Nephron (organoid): ENCODE data around the gene HDAC9.

Experiments used
- H3K27ac Mint-ChIP-seq, 3 experiments: 2 replicates each; pipeline ENCODE4 v1.8.0; 2020; ENCODE audit warnings: mixed read lengths in 3 of 3, mild to moderate bottlenecking in 2 of 3, moderate library complexity in 1 of 3
- H3K27me3 Mint-ChIP-seq: 2 replicates; pipeline ENCODE4 v1.8.0; 2021; ENCODE audit warnings: low read depth, mild to moderate bottlenecking, moderate library complexity, mixed read lengths
- H3K36me3 Mint-ChIP-seq: 2 replicates; pipeline ENCODE4 v1.8.0; 2020; ENCODE audit warnings: low read depth, mixed read lengths
- H3K4me1 Mint-ChIP-seq: 2 replicates; pipeline ENCODE4 v1.8.0; 2020; ENCODE audit warnings: mixed read lengths
- H3K4me3 Mint-ChIP-seq, 3 experiments: 2 replicates each; pipeline ENCODE4 v1.8.0; 2020; ENCODE audit warnings: mild to moderate bottlenecking in 3 of 3, mixed read lengths in 3 of 3, moderate library complexity in 2 of 3
- H3K9me3 Mint-ChIP-seq: 2 replicates; pipeline ENCODE4 v1.8.0; 2020; ENCODE audit warnings: mixed read lengths
- TF ChIP-seq, protein P1 (sequence below), 3 experiments: fragments of 200-600 bp; sonication (generic); IDR thresholded peaks; one replicate each; pipeline ENCODE4 v1.5.0; 2021; ENCODE audit warnings: antibody characterized with exemption in 3 of 3; ENCODE audit not compliant: unreplicated experiment in 3 of 3

Gene HDAC9

DNA sequence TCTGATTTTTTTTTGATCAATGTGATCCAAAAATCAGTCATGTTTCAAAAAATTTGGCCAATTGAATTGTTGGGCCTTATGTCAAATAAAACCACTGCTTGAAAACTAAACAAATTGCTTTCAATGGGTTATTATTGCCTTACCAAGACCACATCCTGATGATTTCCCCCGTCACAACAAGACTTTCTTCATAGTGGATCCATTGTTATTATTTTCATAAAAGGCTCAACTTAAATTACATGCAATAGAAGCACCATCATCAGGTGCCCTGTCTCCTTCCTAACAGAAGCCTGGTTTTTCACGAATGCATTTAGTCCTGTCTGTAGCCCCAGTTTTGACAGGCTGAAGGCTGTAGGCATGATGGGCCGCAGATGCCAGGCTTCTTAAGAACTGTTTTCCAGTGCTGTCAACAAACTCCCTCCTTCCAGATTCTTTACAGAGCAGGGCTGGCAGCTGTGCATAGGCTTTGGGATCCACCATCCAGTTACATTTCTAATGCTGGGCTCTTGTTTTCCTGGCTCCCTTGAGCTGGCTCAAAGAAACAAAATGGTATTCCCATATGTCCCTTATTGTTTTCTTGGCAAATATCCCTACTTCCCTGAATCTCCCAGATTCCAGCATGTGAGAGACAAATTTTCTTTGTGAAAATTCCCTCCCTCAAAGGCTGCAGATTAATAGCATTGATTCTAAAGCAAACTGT lies 319.9 kb downstream of the HDAC9 start:
- Mint-ChIP-seq H3K27me3 (no peaks in the 10 kb centered on the region), H3K4me3 (no peak overlapping the region), H3K36me3 (no peaks in the 10 kb centered on the region), H3K4me1 (no peaks in the 10 kb centered on the region), H3K27ac (no peak overlapping the region), H3K9me3 (peaks cover 6% of the 10 kb centered on the region)
- TF ChIP-seq, protein P1, sequence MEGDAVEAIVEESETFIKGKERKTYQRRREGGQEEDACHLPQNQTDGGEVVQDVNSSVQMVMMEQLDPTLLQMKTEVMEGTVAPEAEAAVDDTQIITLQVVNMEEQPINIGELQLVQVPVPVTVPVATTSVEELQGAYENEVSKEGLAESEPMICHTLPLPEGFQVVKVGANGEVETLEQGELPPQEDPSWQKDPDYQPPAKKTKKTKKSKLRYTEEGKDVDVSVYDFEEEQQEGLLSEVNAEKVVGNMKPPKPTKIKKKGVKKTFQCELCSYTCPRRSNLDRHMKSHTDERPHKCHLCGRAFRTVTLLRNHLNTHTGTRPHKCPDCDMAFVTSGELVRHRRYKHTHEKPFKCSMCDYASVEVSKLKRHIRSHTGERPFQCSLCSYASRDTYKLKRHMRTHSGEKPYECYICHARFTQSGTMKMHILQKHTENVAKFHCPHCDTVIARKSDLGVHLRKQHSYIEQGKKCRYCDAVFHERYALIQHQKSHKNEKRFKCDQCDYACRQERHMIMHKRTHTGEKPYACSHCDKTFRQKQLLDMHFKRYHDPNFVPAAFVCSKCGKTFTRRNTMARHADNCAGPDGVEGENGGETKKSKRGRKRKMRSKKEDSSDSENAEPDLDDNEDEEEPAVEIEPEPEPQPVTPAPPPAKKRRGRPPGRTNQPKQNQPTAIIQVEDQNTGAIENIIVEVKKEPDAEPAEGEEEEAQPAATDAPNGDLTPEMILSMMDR (IDR thresholded peaks at IDR 0.05; ENCODE audit: unreplicated experiment in 3 of 3), result no peak

DNA sequence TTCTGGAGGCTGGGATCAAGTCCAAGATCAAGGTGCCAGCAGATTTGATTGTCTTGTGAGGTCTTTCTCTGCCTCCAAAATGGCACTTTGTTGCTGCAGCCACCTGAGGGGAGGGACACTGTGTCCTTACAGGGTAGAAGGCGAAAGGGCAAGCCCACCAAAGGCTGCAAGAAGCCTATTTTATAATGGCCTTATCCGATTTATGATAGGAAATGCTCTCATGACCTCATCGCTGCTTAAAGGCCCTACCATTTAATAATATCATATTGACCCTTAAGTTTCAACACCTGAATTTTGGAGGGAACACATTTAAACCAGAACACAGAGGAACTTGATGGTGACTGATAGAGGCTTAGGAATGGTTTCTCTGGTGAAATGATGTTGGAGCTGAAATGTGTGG lies 325.4 kb downstream of the HDAC9 start:
- TF ChIP-seq, protein P1 (IDR thresholded peaks at IDR 0.05; ENCODE audit: unreplicated experiment in 3 of 3), result no peak
- Mint-ChIP-seq H3K4me1 (no peaks in the 10 kb centered on the region), H3K36me3 (no peaks in the 10 kb centered on the region), H3K9me3 (no peaks in the 10 kb centered on the region), H3K27me3 (no peaks in the 10 kb centered on the region), H3K27ac (no peak overlapping the region), H3K4me3 (no peak overlapping the region)

DNA sequence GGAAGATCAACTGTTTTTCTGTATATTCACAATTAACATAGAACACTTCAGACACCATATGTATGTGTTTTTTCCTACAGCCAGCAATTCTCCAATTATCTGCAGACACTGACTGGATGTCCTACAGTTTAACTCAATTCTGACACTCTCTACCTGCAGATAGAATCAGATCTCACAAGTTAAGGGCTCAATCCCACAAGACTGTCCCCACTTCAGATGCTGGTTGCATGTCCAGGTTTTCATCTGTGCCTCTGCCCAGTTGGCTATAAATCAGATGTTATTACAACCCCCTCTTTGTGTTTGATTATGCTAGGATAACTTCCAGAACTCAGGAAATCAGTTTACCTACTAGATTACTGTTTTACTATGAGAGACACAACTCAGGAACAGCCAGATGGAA lies 326.0 kb downstream of the HDAC9 start:
- no peak overlapping the region for H3K27ac Mint-ChIP-seq
- no peak overlapping the region for H3K4me3 Mint-ChIP-seq
- no peaks in the 10 kb centered on the region for H3K4me1 Mint-ChIP-seq
- TF ChIP-seq, protein P1 (IDR thresholded peaks at IDR 0.05; ENCODE audit: unreplicated experiment in 3 of 3), result no peak
- H3K36me3 Mint-ChIP-seq, result no peaks in the 10 kb centered on the region
- H3K9me3 Mint-ChIP-seq, result no peaks in the 10 kb centered on the region
- no peaks in the 10 kb centered on the region for H3K27me3 Mint-ChIP-seq

DNA sequence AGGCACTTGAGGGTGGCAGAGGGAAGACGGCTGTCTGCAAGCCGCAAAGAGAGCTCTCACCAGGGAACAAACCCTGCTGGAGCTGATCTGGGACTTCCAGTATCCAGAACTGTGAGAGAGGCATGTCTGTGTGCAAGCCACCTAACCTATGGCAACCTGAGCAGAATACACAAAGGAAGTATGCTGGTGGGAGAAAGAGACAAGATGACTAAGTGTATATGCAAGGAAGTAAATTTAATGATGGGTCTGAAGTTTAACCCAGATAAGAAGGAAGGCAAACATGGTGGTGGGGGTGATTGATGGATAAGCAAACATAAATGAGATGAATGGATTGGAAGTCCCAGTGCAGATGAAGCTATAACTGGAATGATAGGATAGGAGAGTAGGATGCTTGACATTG lies 328.6 kb downstream of the HDAC9 start:
- no peak overlapping the region for H3K27ac Mint-ChIP-seq
- peaks cover 10% of the 10 kb centered on the region for H3K4me1 Mint-ChIP-seq
- H3K27me3 Mint-ChIP-seq, result no peaks in the 10 kb centered on the region
- H3K36me3 Mint-ChIP-seq, result no peaks in the 10 kb centered on the region
- TF ChIP-seq, protein P1 (IDR thresholded peaks at IDR 0.05; ENCODE audit: unreplicated experiment in 3 of 3), result no peak
- no peaks in the 10 kb centered on the region for H3K9me3 Mint-ChIP-seq
- no peak overlapping the region for H3K4me3 Mint-ChIP-seq

DNA sequence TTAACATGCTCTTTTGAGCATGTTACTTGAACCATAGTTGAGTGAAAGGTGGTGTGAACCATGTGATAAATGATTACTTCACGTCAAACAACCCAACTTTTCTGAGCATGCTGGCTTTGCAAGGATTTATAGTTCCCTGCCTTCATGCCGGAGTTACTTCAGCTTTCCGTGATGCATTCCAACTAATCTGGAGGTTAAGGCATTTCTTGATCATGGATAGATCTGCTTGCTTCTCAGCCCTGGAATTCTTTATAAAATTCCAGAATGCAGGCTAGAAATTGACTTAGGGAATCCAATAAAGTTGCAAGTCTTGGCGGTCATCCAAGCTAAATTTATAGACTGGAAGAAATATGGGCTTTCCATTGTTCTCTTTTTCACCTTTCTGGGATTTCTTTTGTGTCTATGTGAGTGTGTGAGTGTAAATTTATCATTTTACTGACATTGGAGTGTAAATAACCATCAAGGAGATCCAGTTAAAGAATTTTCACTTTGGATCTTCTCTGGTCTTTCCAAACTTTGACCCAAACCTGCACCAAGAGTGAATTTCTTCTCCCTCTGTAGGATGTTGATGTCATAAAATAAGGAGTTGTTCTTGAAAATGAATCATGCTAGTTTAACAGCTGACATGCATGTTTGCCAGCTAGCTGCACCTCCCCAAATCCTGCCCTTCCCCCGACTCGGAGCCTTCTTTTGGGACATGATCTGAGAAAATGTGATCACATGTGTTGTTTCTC lies 332.9 kb downstream of the HDAC9 start:
- H3K9me3 Mint-ChIP-seq, result no peaks in the 10 kb centered on the region
- no peaks in the 10 kb centered on the region for H3K27me3 Mint-ChIP-seq
- TF ChIP-seq, protein P1 (IDR thresholded peaks at IDR 0.05; ENCODE audit: unreplicated experiment in 3 of 3), result no peak
- H3K4me1 Mint-ChIP-seq, result peaks cover 35% of the 10 kb centered on the region
- peak overlapping the region in 2 of 3 experiments; percentile 14 to 53 for H3K4me3 Mint-ChIP-seq
- H3K27ac Mint-ChIP-seq, result peak overlapping the region; percentile 50 to 94 (median 75)
- no peaks in the 10 kb centered on the region for H3K36me3 Mint-ChIP-seq
